Activated naive CD4-positive, alpha-beta T cell treated with anti-CD3 and anti-CD28 coated beads, Interleukin-2, amount 50 U/mL, for 72 hours (primary cell): ENCODE measurements around the gene ANKRD7. TPM values are rescaled to one million over a fixed set of nuclear protein-coding genes. Genes with fewer than 3 reads are reported as not detected.
"Not testable (repeated sequence)": the region's sequence is repeated elsewhere in the genome, so short reads cannot be mapped to it uniquely, and the experiment has no call there.

Experiments used
- ATAC-seq, 2 donors: fragments of 150-1000 bp; cut with Tn5 transposase; 2 replicates each; pipeline ENCODE4 v1.10.0; 2021; ENCODE audit warnings: mild to moderate bottlenecking in 2 of 2, moderate library complexity in 2 of 2
- DNase-seq, 2 donors: peaks; one replicate each; pipeline ENCODE4 v3.0.0; 2021 to 2022; ENCODE audit warnings: low spot score in 2 of 2
- H3K27ac Mint-ChIP-seq, 2 donors: one replicate each; pipeline ENCODE4 v1.8.0; 2022; ENCODE audit warnings: mild to moderate bottlenecking in 2 of 2, mixed read lengths in 2 of 2
- H3K36me3 Mint-ChIP-seq, 2 donors: one replicate each; pipeline ENCODE4 v1.8.0; 2022; ENCODE audit warnings: mixed read lengths in 2 of 2
- H3K9me3 Mint-ChIP-seq, 2 donors: one replicate each; pipeline ENCODE4 v1.8.0; 2022; ENCODE audit warnings: mixed read lengths in 2 of 2
- total RNA-seq, 2 donors: library from RNA; stranded (reverse); gene quantifications; one replicate each; pipeline ENCODE4 v1.2.3, GENCODE V29; 2022

ANKRD7 gene
- total RNA-seq, 2 donors from 2014 or later, result 0.59 to 0.70 TPM

DNA sequence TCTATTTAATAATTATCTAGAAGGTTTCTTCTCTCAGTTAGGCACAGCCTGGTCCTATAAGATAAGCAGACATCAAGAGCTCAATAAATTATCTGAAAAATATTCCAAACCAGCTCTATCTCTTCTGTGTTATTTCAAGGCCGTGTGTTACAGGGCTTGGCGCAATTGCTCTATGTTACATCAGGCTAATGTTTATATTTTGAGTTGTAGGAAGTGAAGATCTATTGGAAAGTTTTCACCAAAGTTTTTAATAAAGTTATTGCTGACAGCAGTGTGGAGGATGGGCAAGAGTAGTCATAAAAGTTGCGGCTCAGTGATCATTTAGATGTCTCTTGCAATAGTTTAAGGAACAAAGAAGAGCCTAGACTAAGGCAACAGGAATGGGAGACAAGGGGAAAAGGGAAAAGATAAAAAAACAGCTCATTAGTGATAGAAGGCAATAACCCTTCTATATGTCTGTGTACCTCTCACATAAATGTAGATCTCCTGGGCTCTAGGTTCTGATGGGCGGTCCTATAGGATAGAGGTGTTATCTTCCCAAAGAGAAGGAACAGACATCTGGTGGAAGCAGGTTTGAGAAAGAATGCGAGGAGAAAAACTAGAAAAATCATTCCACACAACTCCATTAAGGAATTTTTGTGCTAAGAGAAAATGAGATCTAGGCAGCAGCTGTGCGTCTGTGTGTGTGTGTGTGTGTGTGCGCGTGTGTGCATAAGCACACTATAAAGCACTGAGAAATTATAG is 5.9 kb upstream of the ANKRD7 start:
- H3K9me3 Mint-ChIP-seq, result no peaks in the 10 kb centered on the region
- DNase-seq (no peak), ATAC-seq (no peak)
- peaks cover 12 to 13% of the 10 kb centered on the region in 2 donors for H3K36me3 Mint-ChIP-seq
- H3K27ac Mint-ChIP-seq, result no peak overlapping the region

DNA sequence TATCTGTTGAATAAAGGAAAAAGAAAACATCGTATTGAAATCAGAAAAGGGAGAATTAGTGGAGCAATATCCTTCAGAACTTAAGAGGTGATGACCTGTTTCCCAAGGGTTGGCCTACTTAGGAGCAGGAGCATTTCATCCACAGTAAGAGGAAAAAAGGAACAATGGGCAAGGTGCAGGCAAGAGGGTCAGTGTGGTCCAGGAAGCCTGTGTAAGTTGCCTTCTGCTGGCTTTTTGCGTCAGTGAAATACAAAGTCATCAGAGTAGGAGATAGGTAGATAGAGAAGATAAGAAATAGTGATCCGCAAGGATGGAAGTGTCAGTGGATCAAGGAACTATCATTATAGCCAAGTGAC is 5.4 kb upstream of the ANKRD7 start:
- ATAC-seq (no peak), DNase-seq (no peak)
- H3K9me3 Mint-ChIP-seq, result no peaks in the 10 kb centered on the region
- no peak overlapping the region for H3K27ac Mint-ChIP-seq
- H3K36me3 Mint-ChIP-seq, result peaks cover 9 to 10% of the 10 kb centered on the region in 2 donors

DNA sequence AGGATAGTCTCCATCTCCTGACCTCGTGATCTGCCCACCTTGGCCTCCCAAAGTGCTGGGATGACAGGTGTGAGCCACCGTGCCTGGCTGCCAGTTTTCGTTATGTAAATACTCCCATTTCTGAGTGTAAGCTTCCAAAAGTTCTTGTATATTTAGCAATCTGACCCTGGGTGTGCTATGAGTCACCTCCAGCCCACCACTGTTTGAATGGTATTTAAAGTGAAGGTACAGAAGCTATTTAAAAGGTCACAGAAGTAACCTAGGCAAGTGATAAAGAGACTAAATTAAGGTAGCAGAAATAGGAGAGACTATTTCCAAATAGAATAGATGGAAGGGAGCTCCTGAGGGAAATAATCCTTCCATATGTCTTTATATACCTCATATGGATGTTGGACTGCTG is 3.9 kb upstream of the ANKRD7 start:
- DNase-seq (no peak), ATAC-seq (no peak)
- H3K9me3 Mint-ChIP-seq, result no peaks in the 10 kb centered on the region
- H3K27ac Mint-ChIP-seq, result no peak overlapping the region
- H3K36me3 Mint-ChIP-seq, result no peaks in the 10 kb centered on the region

DNA sequence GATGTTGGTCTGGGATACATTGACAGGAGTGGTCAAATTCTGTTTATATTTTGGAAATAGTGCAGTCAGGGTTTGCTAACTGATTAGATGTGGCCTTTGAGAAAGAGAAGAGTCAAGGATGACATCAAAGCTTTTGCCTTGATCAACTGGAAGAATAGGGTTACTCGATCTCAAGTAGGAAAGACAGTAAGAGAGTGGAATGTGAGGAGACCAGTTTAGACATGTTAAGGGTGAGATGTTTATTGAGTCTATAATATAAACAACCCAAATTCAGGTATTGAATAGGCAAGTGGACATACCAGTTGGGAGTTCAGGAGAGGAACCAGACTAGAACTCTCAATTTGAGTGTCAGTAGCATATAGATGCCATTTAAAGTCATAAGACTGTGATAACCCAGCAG is 1.9 kb upstream of the ANKRD7 start:
- no peak overlapping the region for H3K27ac Mint-ChIP-seq
- ATAC-seq, result no peak

DNA sequence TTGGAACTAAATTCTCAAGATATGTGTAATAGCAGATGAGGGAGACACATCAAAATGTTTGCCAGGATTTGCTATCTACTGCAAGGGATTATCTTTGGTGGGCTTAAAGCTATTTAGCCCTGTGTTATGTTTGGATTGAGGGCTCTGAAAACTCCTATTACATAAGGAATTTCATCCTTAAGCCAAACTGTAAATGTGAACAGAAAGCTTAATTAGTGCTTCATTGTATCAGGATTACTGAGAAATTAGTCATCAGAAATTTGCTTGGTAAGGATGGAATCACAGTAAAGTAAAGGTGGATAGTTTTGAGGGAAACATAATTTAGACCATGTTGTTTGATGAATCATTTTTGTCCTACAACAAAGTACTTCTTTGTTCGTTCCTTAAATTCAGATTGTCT is 8.3 kb downstream of the ANKRD7 start:
- no peaks in the 10 kb centered on the region for H3K9me3 Mint-ChIP-seq
- ATAC-seq (no peak), DNase-seq (no peak)
- H3K27ac Mint-ChIP-seq, result no peak overlapping the region
- H3K36me3 Mint-ChIP-seq, result no peaks in the 10 kb centered on the region

More for the DNA sequence above, 1.9 kb upstream of the ANKRD7 start:
- DNase-seq, result no peak
- Mint-ChIP-seq H3K9me3 (no peaks in the 10 kb centered on the region), H3K36me3 (no peaks in the 10 kb centered on the region)

DNA sequence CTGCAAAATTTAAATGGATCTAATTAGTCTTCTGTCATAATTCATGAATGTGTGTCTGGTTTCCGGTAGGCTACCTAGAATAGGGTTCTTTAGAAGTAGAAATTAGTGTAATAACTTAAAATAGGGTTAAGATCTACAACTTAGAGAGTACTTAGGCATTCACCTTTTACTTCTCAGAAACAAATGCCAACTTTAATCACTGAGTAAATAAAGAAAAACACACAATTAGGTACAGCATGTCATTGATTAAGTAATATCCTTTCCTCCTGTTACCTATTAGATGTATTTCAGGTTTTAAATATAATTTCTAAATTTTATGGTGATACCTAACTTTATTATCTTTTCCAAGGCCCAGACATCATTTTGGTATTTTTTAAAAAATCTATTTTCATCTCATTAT is 9.3 kb downstream of the ANKRD7 start:
- DNase-seq, result no peak
- Mint-ChIP-seq H3K9me3 (no peaks in the 10 kb centered on the region), H3K27ac (no peak overlapping the region), H3K36me3 (no peaks in the 10 kb centered on the region)
- no peak for ATAC-seq

DNA sequence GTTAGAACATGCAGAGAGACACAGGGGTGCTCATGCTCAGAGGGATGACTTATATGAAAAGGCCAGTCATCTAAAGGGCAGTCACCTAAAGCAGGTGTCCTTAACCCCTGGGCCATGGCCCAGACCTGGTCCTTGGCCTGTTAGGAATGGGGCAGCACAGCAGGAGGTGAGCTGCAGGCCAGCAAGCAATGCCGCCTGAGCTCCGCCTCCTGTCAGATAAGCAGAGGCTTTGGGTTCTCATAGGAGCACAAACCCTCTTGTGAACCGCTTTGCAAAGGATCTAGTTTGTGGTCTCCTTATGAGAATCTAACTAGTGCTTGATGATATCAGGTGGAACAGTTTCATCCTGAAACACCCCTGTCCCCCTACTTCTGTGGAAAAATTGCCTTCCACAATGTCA is 14.5 kb downstream of the ANKRD7 start:
- DNase-seq (no peak), ATAC-seq (no peak)
- no peaks in the 10 kb centered on the region for H3K9me3 Mint-ChIP-seq
- no peak overlapping the region for H3K27ac Mint-ChIP-seq
- no peaks in the 10 kb centered on the region for H3K36me3 Mint-ChIP-seq

DNA sequence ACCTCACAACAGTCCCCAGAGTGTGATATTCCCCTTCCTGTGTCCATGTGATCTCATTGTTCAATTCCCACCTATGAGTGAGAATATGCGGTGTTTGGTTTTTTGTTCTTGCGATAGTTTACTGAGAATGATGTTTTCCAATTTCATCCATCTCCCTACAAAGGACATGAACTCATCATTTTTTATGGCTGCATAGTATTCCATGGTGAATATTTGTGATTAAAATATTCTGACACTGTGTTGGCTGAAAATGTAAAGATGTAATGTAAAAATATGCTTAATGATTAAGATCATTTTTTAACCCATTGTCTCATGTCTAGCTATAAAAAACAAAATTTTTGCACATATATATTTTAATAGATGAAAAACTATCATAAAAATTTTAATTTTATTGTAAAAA is 15.8 kb downstream of the ANKRD7 start:
- H3K36me3 Mint-ChIP-seq, H3K9me3 Mint-ChIP-seq, ATAC-seq, DNase-seq, H3K27ac Mint-ChIP-seq: not testable (repeated sequence)

DNA sequence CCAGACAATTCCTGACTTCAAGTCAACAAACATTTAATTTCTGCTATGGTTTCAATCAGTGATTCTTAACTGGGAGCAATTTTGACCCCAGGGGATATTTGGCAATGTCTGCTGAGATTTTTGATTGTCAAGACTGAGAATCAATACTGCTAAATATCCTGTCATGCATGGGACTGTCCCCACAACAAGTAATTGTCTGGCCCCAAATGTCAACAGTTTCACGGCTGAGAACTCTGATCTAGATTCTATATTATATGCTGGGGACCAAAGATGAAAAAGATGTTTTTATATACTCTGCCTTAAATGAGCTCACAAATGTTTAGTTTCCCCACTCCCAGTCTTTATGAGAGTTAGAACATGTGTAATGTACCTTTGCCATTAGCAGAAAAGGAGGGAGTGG is 19.2 kb downstream of the ANKRD7 start:
- Mint-ChIP-seq H3K27ac (no peak overlapping the region), H3K36me3 (no peaks in the 10 kb centered on the region), H3K9me3 (no peaks in the 10 kb centered on the region)
- DNase-seq, result no peak
- no peak for ATAC-seq

DNA sequence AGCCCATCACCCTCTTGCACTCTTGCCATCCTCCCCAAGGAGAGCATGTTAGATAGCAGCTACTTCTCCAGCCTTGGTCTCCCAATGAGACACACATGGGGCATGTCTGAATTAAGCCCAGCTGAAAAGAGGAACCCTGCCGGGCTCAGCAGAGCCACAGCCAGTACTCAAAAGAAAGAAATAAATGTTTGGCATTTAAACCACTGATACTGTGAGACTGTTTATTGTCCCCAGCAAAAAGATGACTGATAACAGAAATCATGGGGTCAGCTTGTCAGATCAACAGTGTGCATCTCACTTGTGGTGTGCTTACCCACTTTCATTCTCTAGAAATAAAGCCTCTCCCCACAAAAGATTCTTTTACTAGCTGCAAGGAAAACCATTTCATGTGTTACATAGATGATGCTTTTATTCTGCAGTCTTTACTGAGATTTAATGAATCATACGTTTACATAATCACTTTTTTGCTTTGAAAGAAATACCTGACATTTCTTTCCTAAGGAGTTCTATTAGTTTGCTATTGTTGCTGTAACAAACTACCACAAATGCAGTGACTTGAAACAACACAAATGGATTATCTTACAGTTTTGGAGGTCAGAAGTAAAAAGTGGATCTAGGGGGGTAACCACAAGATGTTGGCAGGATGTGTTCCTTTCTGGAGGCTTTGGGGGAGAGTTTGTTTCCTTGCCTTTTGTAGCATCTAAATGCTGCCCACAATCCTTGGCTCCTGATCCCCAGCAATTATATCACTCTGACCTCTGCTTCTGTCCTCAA is 20.9 kb downstream of the ANKRD7 start:
- no peaks in the 10 kb centered on the region for H3K9me3 Mint-ChIP-seq
- no peak overlapping the region for H3K27ac Mint-ChIP-seq
- no peaks in the 10 kb centered on the region for H3K36me3 Mint-ChIP-seq
- ATAC-seq (peak in 1 of 2 donors; percentile 41), DNase-seq (no peak)

DNA sequence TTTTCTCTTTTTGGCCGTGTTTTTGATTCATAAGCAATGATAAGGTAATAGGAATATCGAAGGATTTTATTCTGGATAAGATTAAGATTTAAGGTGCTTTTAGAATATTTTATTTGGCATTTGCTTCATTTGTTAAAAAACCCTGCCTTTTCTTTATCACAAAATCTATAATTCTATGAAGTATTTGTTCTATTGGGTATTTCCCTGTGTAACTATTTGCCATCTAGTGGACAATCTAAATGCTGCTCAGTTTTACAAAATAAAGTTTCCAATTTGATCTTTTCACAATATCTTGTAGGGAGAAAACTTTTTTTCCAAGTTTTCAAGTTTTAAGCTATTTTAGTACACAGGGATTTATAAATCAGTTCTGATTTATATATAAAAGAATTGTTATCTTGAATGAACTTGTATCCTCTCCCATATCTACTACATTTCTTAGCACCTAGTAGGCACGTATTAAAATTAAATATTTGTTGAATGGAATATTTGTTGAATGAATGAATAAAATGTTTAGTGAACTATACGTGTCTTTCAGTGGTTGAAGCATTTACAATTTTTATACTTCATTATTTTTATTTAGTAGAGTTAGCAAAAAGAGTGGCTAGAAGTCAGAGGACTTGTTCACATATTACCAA is 26.5 kb downstream of the ANKRD7 start:
- Mint-ChIP-seq H3K36me3 (no peaks in the 10 kb centered on the region), H3K9me3 (no peaks in the 10 kb centered on the region), H3K27ac (no peak overlapping the region)
- ATAC-seq, result no peak
- no peak for DNase-seq

DNA sequence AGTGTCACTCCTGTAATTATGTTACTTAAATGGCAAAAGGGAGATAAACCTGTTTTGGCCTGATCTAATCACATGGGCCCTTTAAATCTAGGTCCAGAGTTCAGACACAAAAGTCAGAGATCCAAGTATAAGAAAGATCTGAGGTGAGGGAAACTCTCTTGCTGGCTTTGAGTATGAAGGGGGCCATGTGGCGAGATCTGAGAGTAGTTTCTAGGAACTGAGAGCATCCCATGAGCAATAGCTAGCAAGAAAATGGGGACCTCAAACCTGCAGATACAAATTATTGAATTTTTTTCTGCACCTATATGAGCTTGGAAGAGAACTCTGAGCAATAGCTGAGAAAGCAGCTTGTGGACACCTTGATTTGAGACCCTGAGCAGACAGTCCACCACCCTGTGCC is 27.6 kb downstream of the ANKRD7 start:
- no peak for ATAC-seq
- no peak for DNase-seq
- Mint-ChIP-seq H3K9me3 (no peaks in the 10 kb centered on the region), H3K27ac (no peak overlapping the region), H3K36me3 (no peaks in the 10 kb centered on the region)

DNA sequence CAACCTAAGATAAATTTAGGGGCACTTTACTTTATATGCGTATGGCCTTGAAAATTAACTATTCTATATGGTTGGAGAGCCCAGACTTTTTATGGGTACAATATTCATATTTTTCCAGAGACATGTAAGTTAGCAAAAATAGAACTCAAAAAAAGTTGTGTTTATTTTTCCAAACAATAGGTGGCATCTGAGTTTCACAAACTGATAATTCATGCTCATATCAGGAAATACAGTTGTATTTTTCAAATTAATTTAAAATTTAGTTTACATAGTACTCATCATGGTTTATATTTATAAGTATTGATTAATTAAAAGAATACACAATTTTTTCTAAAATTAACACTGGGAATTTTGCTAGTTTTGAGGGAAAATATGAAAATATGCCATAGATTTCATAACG is 34.6 kb downstream of the ANKRD7 start:
- Mint-ChIP-seq H3K27ac (no peak overlapping the region), H3K9me3 (no peaks in the 10 kb centered on the region), H3K36me3 (no peaks in the 10 kb centered on the region)
- no peak for ATAC-seq
- DNase-seq, result no peak

DNA sequence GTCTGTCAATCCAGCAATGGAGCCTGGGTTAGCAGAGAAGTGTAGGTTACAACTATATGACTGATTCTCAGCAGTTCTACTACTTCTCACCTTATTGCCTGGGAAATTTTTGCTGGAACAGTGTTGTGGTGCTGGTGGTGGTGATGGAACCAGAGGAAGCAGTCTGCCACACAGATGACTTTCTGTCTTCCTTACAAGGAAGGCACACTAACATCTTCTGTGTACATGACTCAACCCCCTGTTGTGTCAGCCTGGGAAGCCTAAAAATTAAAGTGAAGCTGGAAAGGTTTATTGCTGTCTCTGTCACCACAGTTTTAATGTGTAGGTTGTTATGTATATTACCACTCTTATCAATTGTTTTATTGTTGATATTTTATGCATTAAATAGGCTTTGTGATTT is 40.3 kb downstream of the ANKRD7 start:
- ATAC-seq (no peak), DNase-seq (no peak)
- Mint-ChIP-seq H3K27ac (no peak overlapping the region), H3K9me3 (no peaks in the 10 kb centered on the region), H3K36me3 (no peaks in the 10 kb centered on the region)

DNA sequence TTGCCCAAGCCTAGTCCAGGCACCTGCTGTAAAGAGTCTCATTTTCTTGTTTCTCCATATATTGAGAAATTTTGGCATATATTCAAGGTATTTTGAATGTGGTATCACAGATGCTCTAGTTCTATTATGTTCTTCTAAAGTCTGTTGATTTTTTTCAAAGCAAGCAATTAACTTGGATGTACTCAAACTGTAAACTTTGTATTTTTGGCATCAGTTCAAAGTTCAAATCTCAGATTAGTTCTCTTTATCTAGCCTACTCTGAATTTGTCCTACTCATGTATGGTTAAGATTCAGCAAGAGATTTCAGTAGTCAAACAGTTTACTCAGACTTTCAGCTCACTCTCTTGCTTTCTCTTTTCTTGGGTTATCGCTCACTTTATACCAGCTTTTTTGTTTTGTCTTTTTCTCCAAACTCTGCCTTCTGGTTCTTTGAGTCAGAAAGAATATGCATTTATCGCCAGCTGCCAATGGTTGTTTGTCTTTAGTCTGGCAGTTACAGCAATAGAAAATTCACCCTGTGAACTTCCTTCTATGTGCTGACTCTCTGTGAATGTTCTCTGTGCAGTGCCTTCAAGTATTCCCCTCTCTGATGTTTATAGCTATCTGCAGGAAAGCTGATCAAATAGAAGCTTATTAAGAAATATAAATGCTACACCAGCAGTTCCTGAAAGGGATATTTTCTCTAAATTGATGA is 56.0 kb downstream of the ANKRD7 start:
- no peak for DNase-seq
- Mint-ChIP-seq H3K27ac (no peak overlapping the region), H3K36me3 (no peaks in the 10 kb centered on the region)

DNA sequence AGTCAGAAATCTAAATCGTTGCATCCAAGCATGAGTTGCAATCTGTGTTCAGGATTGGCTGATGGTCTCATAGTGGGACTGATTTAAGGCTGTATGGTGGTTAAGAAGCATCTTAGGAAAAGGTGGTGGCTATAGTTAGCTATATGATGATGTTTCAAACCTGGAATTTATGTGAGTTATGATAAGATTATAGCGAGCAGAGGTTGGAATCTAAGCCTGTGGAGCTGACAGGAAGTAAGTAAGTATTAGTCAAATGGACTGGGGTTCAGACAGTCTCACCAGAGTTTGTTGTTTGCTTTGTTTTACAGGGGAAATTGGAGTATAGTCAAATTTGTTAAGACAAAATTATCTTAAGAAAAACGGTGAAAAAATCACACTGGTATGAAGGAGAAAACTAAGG is 56.7 kb downstream of the ANKRD7 start:
- DNase-seq (no peak), ATAC-seq (no peak)
- H3K9me3 Mint-ChIP-seq, result no peaks in the 10 kb centered on the region

More for the DNA sequence above, 56.0 kb downstream of the ANKRD7 start:
- ATAC-seq, result no peak
- no peaks in the 10 kb centered on the region for H3K9me3 Mint-ChIP-seq

DNA sequence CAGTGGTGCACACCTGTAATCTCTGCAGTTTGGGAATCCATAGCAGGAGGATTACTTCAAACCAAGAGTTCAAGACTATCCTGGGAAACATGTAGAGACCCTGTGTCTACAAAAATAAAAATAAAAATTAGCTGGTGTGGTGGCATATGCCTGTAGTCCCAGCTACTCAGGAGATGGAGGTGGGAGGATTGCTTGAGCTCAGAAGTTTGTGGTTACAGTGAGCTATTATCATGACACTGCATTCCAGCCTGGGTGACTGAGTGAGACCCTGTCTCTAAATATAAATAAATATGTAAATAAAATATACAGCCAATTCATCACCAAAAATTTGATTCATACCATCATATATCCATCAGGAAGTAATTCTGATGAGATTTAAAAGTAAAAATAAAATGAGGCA is 60.9 kb downstream of the ANKRD7 start:
- no peak for DNase-seq
- no peak for ATAC-seq
- H3K9me3 Mint-ChIP-seq, result peaks cover 11 to 20% of the 10 kb centered on the region in 2 donors
- peaks cover 4 to 14% of the 10 kb centered on the region in 2 donors for H3K36me3 Mint-ChIP-seq
- no peak overlapping the region for H3K27ac Mint-ChIP-seq

More for the DNA sequence above, 56.7 kb downstream of the ANKRD7 start:
- Mint-ChIP-seq H3K27ac (no peak overlapping the region), H3K36me3 (no peaks in the 10 kb centered on the region)
